Stomach (tissue), 9 donors: Measurements from ENCODE around the gene ANKRD33B. TPM values are rescaled to one million over a fixed set of nuclear protein-coding genes. Genes with fewer than 3 reads are reported as not detected.

Source experiments
- DNase-seq, 2 donors: peaks; one replicate each; pipeline versions ENCODE4 v3.0.0 to v3.0.0-alpha.2; 2013 to 2019
- H3K27ac ChIP-seq, 5 donors: fragments of 200-600 bp in 4 of 5; sonication (generic) in 4 of 5; one replicate each; pipeline ENCODE4 v1.5.1; 2013 to 2019; ENCODE audit warnings: mild to moderate bottlenecking in 1 of 5, moderate library complexity in 1 of 5
- H3K27me3 ChIP-seq, 3 donors: fragments of 200-600 bp; sonication (generic); one replicate each; pipeline ENCODE4 v1.5.1; 2017 to 2019; ENCODE audit warnings: mixed run types in 1 of 3
- H3K36me3 ChIP-seq, 4 donors: fragments of 200-600 bp; sonication (generic); 1 replicate in 3 of 4; 2 replicates in 1 of 4; pipeline ENCODE4 v1.5.1; 2016 to 2019
- H3K4me1 ChIP-seq, 4 donors: fragments of 200-600 bp; sonication (generic); one replicate each; pipeline ENCODE4 v1.5.1; 2016 to 2019
- H3K4me3 ChIP-seq, 4 donors: fragments of 200-600 bp; sonication (generic) in 3 of 4; one replicate each; pipeline ENCODE4 v1.5.1; 2016 to 2019; ENCODE audit warnings: mild to moderate bottlenecking in 1 of 4
- H3K9me3 ChIP-seq, 4 donors: fragments of 200-600 bp; sonication (generic); one replicate each; pipeline ENCODE4 v1.5.1; 2016 to 2019
- EP300 ChIP-seq: sonication (generic); formaldehyde crosslinking; IDR thresholded peaks from one replicate; pipeline ENCODE4 v1.6.1; 2017; ENCODE audit warnings: antibody characterized with exemption
- POLR2A ChIP-seq, 4 donors: fragments of 450-650 bp; IDR thresholded peaks; one replicate each; pipeline ENCODE4 v1.6.1; 2016; ENCODE audit warnings: antibody characterized with exemption in 4 of 4, control low read depth in 2 of 4, mild to moderate bottlenecking in 1 of 4, moderate library complexity in 1 of 4
- POLR2AphosphoS5 ChIP-seq, 3 donors: sonication (generic); formaldehyde crosslinking; IDR thresholded peaks; one replicate each; pipeline ENCODE4 v1.6.1; 2016; ENCODE audit warnings: antibody characterized with exemption in 3 of 3
- WGBS, 5 donors: extraction: QIAGEN DNeasy Blood & Tissue Kit in 3 of 5; methylation state at CpG; one replicate each; pipeline versions ENCODE4 v1.1.5 to v1.1.7; 2013 to 2018; 5-methylcytosine and 5-hydroxymethylcytosine counted together
- intact Hi-C: fragments of 100-400 bp; cut with DNase I; formaldehyde crosslinking; loops from one replicate; pipeline ENCODE4 v1.15.1; 2023; ENCODE audit warnings: low total_unique reads
- polyA plus RNA-seq, 3 donors: library from polyadenylated mRNA; stranded (reverse); fragments of 200-250 nt; gene quantifications; one replicate each; pipeline ENCODE4 v1.2.3, GENCODE V29; 2013
- total RNA-seq, 5 donors: library from RNA; depleted of rRNA; stranded (reverse); fragments of >200 nt; gene quantifications; one replicate each; pipeline versions ENCODE4 v1.1.0 to v1.2.3, GENCODE V29; 2014 to 2016
- TF ChIP-seq, protein P1 (sequence below), 7 experiments: fragments of 450-650 bp in 4 of 7; fragments of 200-600 bp in 3 of 7; sonication (generic) in 3 of 7; IDR thresholded peaks; one replicate each; pipeline ENCODE4 v1.5.1; 2016 to 2019; ENCODE audit warnings: antibody characterized with exemption in 7 of 7, control low read depth in 2 of 7, mild to moderate bottlenecking in 1 of 7
- donor health status: healthy with polysubstance abuse.
- donor health status: Bipolar disorder and iron deficiency.
- donor health status: healthy.

ANKRD33B gene
- total and polyA plus RNA-seq, 8 donors: 0.45 to 6.4 (median 1.8) TPM

DNA sequence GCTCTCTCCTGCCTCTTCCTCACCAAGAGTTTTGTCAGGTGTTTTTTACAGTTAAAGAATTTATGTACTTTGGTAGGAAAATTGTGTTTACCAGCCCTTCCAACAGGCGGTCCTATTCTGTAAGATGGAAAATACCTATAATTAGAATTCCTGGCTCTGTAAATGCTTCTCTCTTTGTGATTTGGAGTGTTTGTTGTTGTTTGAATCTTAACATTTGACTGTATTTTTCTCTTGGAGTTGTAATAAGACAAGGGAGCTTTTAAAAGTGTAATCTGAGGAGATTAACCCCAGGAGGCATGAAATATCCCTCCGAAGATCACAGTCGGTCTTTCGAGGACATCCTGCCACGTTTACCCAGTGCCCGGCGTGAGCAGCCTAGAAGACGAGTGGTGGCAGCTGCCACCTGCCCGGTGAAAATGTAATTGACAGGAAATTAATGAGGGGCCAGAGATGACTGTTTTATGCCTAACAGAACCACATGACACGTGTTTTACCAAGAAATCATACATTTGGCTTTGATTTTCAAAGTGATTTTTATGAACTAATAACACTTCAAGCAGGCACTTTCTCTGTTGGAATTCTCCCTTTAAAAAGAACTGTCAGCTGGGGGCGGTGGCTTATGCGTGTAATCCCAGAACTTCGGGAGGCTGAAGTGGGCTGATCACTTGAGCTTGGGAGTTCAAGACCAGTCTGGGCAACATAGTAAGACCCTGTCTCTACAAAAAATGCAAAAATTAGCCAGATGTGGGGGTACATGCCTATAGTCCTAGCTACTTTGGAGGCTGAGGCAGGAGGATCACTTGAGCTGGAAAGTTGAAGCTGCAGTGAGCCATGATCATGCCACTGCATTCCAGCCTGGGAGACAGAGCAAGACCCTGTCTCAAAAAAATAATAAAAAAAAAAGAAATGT, 20.0 kb downstream of the ANKRD33B start:
- Histone ChIP-seq H3K36me3 (no peaks in the 10 kb centered on the region), H3K4me3 (no peak overlapping the region), H3K4me1 (peaks cover 0 to 11% (median 2%) of the 10 kb centered on the region in 4 donors), H3K27ac (no peak overlapping the region), H3K9me3 (no peaks in the 10 kb centered on the region), H3K27me3 (no peaks in the 10 kb centered on the region)
- TF ChIP-seq EP300 (no peak), POLR2A (IDR thresholded peaks at IDR 0.05) (no peak)
- intact Hi-C loops: no loop called here
- WGBS, 5 donors: 59 to 68% (median 63%) methylated on average over 13 of the region's 13 CpGs
- DNase-seq: no peak

DNA sequence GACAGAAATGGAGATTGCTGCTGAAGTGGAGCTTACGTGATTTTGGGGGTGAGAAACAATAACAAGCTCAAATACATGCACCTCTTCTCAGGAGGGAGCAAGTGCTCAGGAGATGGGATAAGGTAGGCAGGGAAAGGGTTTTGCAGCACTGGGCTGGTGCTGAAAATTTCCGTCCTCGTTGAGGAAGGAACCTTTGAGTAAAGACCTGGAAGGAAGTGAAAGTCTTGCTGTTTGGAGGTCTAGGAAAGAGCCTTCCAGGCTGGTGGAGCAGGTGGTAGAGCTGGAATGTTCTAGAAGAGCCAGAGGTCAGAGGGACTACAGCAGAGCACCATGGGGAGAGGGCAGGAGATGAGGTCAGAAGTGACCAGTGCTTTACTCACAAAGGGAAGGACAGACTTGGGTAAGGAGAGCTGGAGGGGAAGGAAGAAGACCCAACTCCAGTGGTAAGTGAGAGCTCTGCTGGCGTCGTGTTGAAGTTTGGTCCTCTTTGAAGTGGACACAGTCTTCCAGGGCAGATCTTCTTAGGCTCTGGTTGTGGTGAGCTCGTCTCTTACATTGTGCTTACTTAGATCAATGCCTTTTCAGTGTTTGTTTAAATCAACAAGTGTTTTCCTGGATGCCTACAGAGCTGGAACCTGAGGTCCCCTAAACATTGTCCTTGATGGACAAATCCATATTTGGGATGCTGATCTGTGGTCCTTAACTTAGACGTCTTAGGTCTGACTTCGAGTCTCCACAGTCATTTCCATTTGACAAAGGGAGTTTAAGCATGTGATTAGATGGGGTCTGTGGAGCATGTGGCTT, 21.0 kb downstream of the ANKRD33B start:
- Histone ChIP-seq H3K4me1 (peaks cover 0 to 11% (median 2%) of the 10 kb centered on the region in 4 donors), H3K27ac (no peak overlapping the region), H3K9me3 (no peaks in the 10 kb centered on the region), H3K27me3 (no peaks in the 10 kb centered on the region), H3K4me3 (no peak overlapping the region), H3K36me3 (no peaks in the 10 kb centered on the region)
- no peak for DNase-seq
- intact Hi-C loops: no loop called here
- WGBS, 5 donors: 74 to 82% (median 80%) methylated on average over 8 of the region's 8 CpGs
- TF ChIP-seq, protein P1, sequence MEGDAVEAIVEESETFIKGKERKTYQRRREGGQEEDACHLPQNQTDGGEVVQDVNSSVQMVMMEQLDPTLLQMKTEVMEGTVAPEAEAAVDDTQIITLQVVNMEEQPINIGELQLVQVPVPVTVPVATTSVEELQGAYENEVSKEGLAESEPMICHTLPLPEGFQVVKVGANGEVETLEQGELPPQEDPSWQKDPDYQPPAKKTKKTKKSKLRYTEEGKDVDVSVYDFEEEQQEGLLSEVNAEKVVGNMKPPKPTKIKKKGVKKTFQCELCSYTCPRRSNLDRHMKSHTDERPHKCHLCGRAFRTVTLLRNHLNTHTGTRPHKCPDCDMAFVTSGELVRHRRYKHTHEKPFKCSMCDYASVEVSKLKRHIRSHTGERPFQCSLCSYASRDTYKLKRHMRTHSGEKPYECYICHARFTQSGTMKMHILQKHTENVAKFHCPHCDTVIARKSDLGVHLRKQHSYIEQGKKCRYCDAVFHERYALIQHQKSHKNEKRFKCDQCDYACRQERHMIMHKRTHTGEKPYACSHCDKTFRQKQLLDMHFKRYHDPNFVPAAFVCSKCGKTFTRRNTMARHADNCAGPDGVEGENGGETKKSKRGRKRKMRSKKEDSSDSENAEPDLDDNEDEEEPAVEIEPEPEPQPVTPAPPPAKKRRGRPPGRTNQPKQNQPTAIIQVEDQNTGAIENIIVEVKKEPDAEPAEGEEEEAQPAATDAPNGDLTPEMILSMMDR (IDR thresholded peaks at IDR 0.05): no peak
- TF ChIP-seq EP300: no peak

- 88 to 91% (median 89%) methylated on average over 4 to 5 of the region's 5 CpGs for WGBS, 5 donors
- intact Hi-C loops: no loop called here
- DNase-seq: no peak
Measured at GRCh38 chr5:10585518-10585915, 21.6 kb downstream of the ANKRD33B start.

DNA sequence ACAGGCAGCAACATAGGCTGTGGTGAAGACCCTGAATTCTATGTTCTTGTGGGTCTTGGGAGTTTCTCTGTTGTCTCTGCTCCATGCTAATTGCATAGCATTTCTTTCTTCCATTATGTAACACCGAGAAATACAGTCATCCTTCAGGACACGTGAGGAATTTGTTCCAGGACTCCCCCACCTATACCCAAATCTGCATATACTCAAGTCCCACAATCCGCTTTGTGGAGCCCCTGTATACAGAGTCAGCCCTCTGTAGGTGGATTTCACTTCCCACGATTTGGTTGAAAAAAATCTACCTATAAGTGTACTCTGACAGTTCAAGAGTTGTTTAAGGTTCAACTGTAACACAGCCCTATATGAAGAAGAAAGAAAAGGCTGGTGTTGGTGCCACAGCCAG, 22.1 kb downstream of the ANKRD33B start:
- WGBS, 5 donors: 78 to 87% (median 83%) methylated on average over 4 of the region's 4 CpGs
- H3K27me3 ChIP-seq: no peaks in the 10 kb centered on the region
- no peak overlapping the region for H3K4me3 ChIP-seq
- TF ChIP-seq POLR2AphosphoS5 (IDR thresholded peaks at IDR 0.05) (no peak), POLR2A (IDR thresholded peaks at IDR 0.05) (no peak), EP300 (no peak)
- TF ChIP-seq, protein P1 (IDR thresholded peaks at IDR 0.05): no peak
- no peaks in the 10 kb centered on the region for H3K9me3 ChIP-seq
- intact Hi-C loops: no loop called here
- no peak overlapping the region for H3K27ac ChIP-seq
- no peaks in the 10 kb centered on the region for H3K36me3 ChIP-seq
- DNase-seq: no peak
- H3K4me1 ChIP-seq: peaks cover 0 to 11% (median 2%) of the 10 kb centered on the region in 4 donors

More at GRCh38 chr5:10585518-10585915, 21.6 kb downstream of the ANKRD33B start:
- H3K36me3 ChIP-seq: no peaks in the 10 kb centered on the region
- no peak overlapping the region for H3K4me3 ChIP-seq
- H3K4me1 ChIP-seq: peaks cover 0 to 11% (median 2%) of the 10 kb centered on the region in 4 donors
- no peak overlapping the region for H3K27ac ChIP-seq
- no peak for TF ChIP-seq POLR2AphosphoS5 (IDR thresholded peaks at IDR 0.05)
- TF ChIP-seq, protein P1 (IDR thresholded peaks at IDR 0.05): no peak
- no peak for TF ChIP-seq EP300
- no peak for TF ChIP-seq POLR2A (IDR thresholded peaks at IDR 0.05)
- H3K27me3 ChIP-seq: no peaks in the 10 kb centered on the region
- no peaks in the 10 kb centered on the region for H3K9me3 ChIP-seq
